GM08714 (cell line): ENCODE data around the gene HGS.

Source experiments
- H3K4me3 ChIP-seq: fragments of 200-500 bp; sonication (Bioruptor generic); 2 replicates; pipeline ENCODE4 v1.5.1; 2014; ENCODE audit warnings: mild to moderate bottlenecking, low read length, inconsistent platforms
- ZNF274 ChIP-seq: IDR thresholded peaks from 2 replicates; pipeline ENCODE4 v1.6.1; 2012; ENCODE audit warnings: mild to moderate bottlenecking, low read depth, low read length

Gene HGS

DNA sequence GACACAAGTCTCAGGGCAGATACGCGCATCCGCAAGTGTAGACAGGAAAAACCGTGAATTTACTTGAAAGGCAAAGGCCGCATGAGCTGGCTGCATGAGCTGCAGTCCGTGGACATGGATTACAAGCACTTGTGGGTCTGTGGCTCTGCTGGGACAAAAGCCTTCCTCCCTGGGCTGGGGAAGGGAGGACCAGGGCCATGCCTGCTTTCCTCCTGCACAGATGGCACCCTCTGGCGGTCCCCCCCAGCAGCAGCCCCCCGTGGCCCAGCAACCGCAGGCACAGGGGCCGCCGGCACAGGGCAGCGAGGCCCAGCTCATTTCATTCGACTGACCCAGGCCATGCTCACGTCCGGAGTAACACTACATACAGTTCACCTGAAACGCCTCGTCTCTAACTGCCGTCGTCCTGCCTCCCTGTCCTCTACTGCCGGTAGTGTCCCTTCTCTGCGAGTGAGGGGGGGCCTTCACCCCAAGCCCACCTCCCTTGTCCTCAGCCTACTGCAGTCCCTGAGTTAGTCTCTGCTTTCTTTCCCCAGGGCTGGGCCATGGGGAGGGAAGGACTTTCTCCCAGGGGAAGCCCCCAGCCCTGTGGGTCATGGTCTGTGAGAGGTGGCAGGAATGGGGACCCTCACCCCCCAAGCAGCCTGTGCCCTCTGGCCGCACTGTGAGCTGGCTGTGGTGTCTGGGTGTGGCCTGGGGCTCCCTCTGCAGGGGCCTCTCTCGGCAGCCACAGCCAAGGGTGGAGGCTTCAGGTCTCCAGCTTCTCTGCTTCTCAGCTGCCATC, 17.7 kb downstream of the HGS start:
- peak overlapping the region; percentile 95 for H3K4me3 ChIP-seq
- no peak for TF ChIP-seq ZNF274

- peak within 1 kb of the TSS; percentile 95 for H3K4me3 ChIP-seq
- TF ChIP-seq ZNF274, result no peak
Measured at GRCh38 chr17:81702934-81703746, 19.3 kb downstream of the HGS start, which contains the start of gene MRPL12. Gene MRPL12, plus strand, starts transcription at chr17:81703367. Its CDS starts 135 bp downstream, at chr17:81703502.

DNA sequence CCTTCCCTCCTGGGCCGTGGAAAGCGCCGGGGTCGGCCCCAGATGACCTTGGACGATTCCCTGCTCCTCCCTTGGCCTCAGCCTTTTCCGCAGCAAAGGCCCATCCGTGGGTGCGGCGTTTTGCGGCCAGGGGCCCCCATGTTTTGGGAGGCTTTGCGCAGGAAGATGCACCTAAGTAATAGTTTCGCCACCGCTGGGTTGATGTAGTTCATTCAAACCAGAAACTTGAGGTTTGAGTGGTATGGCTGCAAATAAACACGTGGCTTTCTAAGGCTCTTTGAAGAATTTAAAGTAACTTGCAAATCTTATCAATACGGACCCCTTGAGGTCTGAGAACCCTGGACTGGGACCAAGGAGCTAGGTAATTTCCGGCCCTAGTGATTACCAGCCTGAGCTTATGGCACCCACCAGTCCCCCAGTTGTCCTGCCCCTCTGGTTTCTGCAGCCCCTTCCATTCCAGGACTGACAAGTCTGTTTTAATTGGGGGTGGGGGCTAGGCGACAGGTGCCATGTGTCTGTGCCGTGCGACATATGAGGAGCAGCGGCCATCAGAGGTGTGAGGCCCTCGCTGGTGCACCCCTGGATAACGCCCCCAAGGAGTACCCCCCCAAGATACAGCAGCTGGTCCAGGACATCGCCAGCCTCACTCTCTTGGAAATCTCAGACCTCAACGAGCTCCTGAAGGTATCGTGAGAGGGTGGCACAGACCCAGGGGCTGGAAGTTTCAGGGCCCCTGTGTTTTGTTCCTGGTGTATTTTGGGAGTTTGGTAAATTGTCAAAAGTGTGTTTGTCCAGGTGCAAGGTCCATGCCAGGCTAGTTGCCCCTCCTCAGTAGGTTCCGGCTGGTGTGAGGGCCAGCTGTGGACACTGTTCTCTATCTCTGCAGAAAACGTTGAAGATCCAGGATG, 20.2 kb downstream of the HGS start:
- no peak for TF ChIP-seq ZNF274
- H3K4me3 ChIP-seq, result peak overlapping the region; percentile 95

DNA sequence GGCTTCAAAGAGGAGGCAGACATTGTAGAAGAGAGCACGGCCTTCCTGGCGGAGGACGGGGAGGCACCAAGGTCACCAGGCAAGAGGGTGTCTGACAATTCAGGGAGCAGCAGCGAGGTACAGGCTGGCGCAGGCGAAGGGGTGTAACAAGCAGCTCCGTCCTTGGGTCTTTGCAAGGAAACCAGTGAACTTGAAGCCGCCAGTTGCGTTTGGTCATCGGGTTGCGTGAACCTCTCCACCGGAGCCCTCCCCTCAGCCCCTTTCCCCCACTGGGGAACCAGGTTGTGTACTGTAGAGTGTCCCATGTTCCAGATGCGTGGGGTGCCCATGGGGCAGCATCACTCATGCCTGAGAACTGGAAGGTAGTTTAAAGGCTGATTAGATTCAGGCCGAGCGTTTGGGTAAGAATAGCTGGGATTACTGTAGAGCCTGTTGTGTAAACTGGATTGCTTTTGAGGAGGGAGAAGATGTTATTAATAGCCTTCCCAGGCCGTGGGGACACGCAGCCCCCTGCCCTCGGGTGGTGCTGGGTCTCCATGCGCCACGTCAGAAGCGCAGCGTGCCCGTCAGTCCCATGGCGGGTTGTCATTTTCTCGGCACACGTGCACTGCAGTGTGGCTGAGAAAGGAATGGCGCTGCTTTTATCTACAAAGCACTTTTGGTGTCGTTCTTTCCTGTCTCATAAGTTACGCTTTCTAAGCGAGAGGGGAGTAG, 21.9 kb downstream of the HGS start:
- no peak overlapping the region for H3K4me3 ChIP-seq

GRCh38 chr17:81706232-81706611, 22.4 kb downstream of the HGS start:
- TF ChIP-seq ZNF274, result no peak
- no peak overlapping the region for H3K4me3 ChIP-seq

More for the DNA sequence above, 21.9 kb downstream of the HGS start:
- TF ChIP-seq ZNF274, result no peak

GRCh38 chr17:81706757-81707624, 23.2 kb downstream of the HGS start:
- H3K4me3 ChIP-seq, result no peak overlapping the region
- no peak for TF ChIP-seq ZNF274

DNA sequence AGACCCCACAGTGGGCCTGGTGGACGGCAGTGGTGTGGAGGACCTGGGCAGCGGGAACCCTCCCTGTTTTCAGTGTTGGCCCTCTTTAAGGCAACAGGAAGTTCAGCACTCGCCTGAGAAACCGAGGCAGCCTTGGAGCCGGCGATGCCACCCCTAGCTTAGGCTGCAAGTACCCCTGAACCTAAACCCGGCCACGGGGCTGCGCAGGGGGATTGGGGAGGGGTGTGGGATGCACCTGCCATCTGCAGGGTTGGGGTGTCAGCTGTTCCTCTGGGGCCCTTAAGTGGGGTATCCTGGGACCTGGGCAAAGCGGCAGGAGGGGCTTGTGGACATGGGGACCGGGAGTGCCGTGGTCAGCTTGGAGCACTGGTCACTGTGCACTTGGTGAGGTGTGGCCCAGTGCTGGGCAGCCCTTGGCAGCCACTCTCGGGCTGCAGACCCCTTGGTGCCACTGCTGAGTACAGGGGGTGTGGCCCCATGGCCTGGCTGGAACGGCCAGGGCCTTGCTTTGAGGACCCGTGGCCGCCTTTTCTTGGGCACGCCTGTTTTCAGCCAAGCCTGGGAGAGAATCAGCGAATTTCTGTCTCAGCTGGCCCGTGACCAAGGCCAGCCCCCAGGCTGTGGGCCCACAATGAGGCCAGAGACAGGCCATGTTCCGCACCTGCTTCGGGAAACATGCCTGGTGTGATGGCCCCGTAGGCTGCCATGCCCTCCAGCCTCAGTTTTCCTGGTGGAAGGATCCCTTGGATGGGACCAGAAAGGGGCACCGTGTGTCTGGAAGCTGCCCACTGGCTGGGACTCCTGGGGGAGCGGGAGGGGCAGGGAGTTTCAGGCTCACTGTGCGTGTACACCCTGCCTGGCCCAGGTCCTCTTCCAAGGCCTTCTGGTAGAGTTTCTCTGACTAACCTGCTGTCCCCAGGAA, 24.2 kb downstream of the HGS start:
- no peak overlapping the region for H3K4me3 ChIP-seq
- no peak for TF ChIP-seq ZNF274

DNA sequence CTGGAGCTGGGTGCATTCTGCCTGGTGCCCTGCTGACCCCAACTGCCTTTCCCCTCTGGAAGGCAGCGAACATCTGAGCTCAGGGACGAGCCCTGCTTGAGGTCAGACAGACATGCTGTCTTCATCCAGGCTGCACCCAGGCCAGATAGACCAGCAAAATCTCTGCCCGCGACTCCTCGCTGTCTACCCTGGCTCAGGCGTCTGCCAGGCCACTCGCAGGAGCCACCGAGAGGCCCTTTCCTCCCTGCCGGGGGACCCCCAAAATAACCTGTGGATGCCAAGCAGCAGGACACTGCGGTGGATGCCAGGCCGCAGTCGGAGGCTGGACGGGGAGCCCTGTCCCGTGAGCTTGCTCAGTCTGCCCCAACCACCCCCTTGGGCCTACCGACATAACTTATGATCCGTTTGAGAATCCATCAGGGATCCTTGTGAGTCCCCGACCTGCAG, 25.0 kb downstream of the HGS start:
- no peak overlapping the region for H3K4me3 ChIP-seq
- no peak for TF ChIP-seq ZNF274

DNA sequence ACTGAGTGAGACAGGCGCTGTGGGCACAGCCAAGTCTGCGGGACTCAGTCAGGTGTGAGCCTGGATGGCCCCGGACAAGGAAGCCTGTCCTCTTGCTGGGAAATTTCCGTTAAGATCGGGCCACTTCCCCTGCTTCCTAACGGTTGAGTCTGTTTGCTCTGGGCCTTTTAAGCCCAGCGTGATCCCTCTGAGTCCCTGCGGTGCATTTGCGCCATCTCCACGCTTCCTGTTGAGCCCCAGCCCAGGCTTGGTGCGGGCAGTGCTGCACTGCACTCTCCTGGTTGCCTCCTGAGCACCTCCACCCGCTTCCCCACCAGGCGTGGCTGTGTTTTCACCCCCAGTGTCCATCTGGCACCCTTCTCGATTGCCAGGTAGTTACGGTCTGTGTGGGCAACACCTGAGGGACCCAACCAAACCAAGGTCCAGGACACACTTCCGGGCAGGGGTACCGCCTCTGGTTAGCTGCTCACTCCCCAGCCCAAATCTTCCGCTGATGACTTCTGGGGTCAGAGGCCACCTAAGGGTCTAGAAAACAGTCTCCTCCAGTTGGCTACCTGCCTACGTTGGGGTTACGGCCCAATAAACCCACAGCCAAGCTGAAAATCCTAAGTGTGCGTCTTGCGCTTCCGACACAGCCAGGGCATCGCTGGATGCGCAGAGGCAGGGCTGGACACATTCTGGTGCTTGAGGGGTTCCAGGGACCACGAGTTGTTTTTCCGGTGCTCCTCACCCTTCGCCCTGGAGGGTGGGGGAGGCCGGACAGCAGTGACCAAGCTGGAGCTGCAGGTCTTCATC, 26.9 kb downstream of the HGS start:
- H3K4me3 ChIP-seq, result peak overlapping the region; percentile 84; the same call in 1 of the 2 replicates
- TF ChIP-seq ZNF274, result no peak

GRCh38 chr17:81711814-81712467, 28.1 kb downstream of the HGS start, which contains the start of gene SLC25A10:
Gene SLC25A10, plus strand, starts transcription at chr17:81712284. Its CDS starts 143 bp downstream, at chr17:81712427.
- no peak for TF ChIP-seq ZNF274
- H3K4me3 ChIP-seq, result peak within 1 kb of the TSS; percentile 84

DNA sequence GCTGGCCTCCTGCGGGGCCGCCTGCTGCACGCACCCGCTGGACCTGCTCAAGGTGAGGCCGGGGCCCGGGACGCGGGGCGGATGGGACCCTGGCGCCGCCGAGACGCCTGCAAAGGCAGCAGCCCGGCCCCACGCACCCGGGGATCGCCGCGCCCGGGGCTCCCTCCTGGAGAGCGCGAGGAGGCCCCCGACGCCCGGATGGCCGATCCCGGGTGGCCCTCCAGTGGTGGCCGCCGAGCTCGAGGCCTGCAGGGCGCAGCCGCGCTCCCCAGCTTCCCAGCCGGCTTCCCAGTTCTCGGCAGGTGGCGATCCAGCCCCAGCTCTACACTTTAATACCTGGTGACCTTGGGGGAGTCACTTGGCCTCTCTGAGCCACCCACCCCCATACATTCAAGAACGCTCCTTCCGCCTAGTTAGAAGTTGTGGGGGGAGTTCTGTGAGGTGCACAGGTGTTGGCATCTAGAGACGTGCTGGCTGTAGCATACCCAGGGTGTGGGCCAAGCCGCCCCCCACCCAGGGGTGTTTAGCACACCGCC, 28.7 kb downstream of the HGS start:
- TF ChIP-seq ZNF274, result no peak
- peak overlapping the region; percentile 84 for H3K4me3 ChIP-seq
